HEK293 (cell line): ENCODE results near the gene SULT2B1.

Experiments
- CTCF ChIP-seq: fragments of 450-650 bp; formaldehyde crosslinking; IDR thresholded peaks from 2 replicates; pipeline ENCODE4 v1.5.1; 2016; ENCODE audit warnings: missing biosample characterization, missing genetic modification characterization
- FEZF1 ChIP-seq: fragments of 450-650 bp; formaldehyde crosslinking; IDR thresholded peaks from 2 replicates; pipeline ENCODE4 v1.5.1; 2016; ENCODE audit warnings: missing biosample characterization, missing genetic modification characterization
- GFI1B ChIP-seq: fragments of 450-650 bp; formaldehyde crosslinking; IDR thresholded peaks from 2 replicates; pipeline ENCODE4 v1.5.1; 2016; ENCODE audit warnings: missing biosample characterization, missing genetic modification characterization
- GLI2 ChIP-seq: fragments of 450-650 bp; formaldehyde crosslinking; IDR thresholded peaks from 2 replicates; pipeline ENCODE4; 2017; ENCODE audit warnings: missing biosample characterization, missing genetic modification characterization, low read depth, borderline replicate concordance
- GLIS2 ChIP-seq: fragments of 450-650 bp; formaldehyde crosslinking; IDR thresholded peaks from 2 replicates; pipeline ENCODE4 v1.5.1; 2016; ENCODE audit warnings: missing biosample characterization, missing genetic modification characterization
- KLF17 ChIP-seq: fragments of 450-650 bp; formaldehyde crosslinking; IDR thresholded peaks from 2 replicates; pipeline ENCODE4 v1.5.1; 2016; ENCODE audit warnings: missing biosample characterization, missing genetic modification characterization
- KLF8 ChIP-seq: fragments of 450-650 bp; formaldehyde crosslinking; IDR thresholded peaks from 2 replicates; pipeline ENCODE4 v1.5.1; 2016; ENCODE audit warnings: missing biosample characterization, missing genetic modification characterization
- MEIS1 ChIP-seq: sonication (generic); formaldehyde crosslinking; IDR thresholded peaks from 2 replicates; pipeline ENCODE4 v1.8.1; 2022; ENCODE audit warnings: missing genetic modification reagents, mild to moderate bottlenecking, borderline replicate concordance
- REST ChIP-seq: fragments of 450-650 bp; formaldehyde crosslinking; IDR thresholded peaks from 2 replicates; pipeline ENCODE4 v1.5.1; 2016; ENCODE audit warnings: missing biosample characterization, missing genetic modification characterization
- TRIM28 ChIP-seq: IDR thresholded peaks from 2 replicates; pipeline ENCODE4 v1.6.1; 2011; ENCODE audit warnings: low read length, control low read depth, borderline replicate concordance
- ZBTB1 ChIP-seq: fragments of 450-650 bp; formaldehyde crosslinking; IDR thresholded peaks from 2 replicates; pipeline ENCODE4 v1.5.1; 2016; ENCODE audit warnings: missing biosample characterization, missing genetic modification characterization
- ZFP37 ChIP-seq: fragments of 450-650 bp; formaldehyde crosslinking; IDR thresholded peaks from 2 replicates; pipeline ENCODE4 v1.5.1; 2016; ENCODE audit warnings: missing biosample characterization, missing genetic modification characterization
- ZIC2 ChIP-seq: fragments of 450-650 bp; formaldehyde crosslinking; IDR thresholded peaks from 2 replicates; pipeline ENCODE4 v1.5.1; 2016; ENCODE audit warnings: missing biosample characterization, missing genetic modification characterization
- ZNF221 ChIP-seq: fragments of 450-650 bp; formaldehyde crosslinking; IDR thresholded peaks from 2 replicates; pipeline ENCODE4 v1.5.1; 2017; ENCODE audit warnings: missing biosample characterization, missing genetic modification characterization, borderline replicate concordance
- ZNF274 ChIP-seq, 2 experiments: fragments of 200-500 bp in 1 of 2; fragments of 450-650 bp in 1 of 2; sonication (Bioruptor generic) in 1 of 2; formaldehyde crosslinking in 1 of 2; IDR thresholded peaks; 2 replicates each; pipeline versions ENCODE4 v1.5.1 to v1.6.1; 2014 to 2016; ENCODE audit warnings: borderline replicate concordance in 1 of 2, inconsistent platforms in 1 of 2, low read length in 1 of 2, missing biosample characterization in 1 of 2, missing genetic modification characterization in 1 of 2
- ZNF302 ChIP-seq: fragments of 450-650 bp; formaldehyde crosslinking; IDR thresholded peaks from 2 replicates; pipeline ENCODE4 v1.5.1; 2016; ENCODE audit warnings: missing biosample characterization, missing genetic modification characterization, low read depth
- ZNF404 ChIP-seq: fragments of 450-650 bp; formaldehyde crosslinking; IDR thresholded peaks from 2 replicates; pipeline ENCODE4 v1.5.1; 2017; ENCODE audit warnings: missing biosample characterization, missing genetic modification characterization
- ZNF416 ChIP-seq: fragments of 450-650 bp; formaldehyde crosslinking; IDR thresholded peaks from 2 replicates; pipeline ENCODE4 v1.5.1; 2016; ENCODE audit warnings: missing biosample characterization, missing genetic modification characterization
- ZNF513 ChIP-seq: fragments of 450-650 bp; IDR thresholded peaks from 2 replicates; pipeline ENCODE4 v1.5.1; 2018; ENCODE audit warnings: missing biosample characterization, missing genetic modification characterization
- ZNF530 ChIP-seq: fragments of 450-650 bp; formaldehyde crosslinking; IDR thresholded peaks from 2 replicates; pipeline ENCODE4 v1.5.1; 2016; ENCODE audit warnings: low read depth, missing biosample characterization, missing genetic modification characterization
- ZNF549 ChIP-seq: fragments of 450-650 bp; IDR thresholded peaks from 2 replicates; pipeline ENCODE4 v1.5.1; 2018; ENCODE audit warnings: missing biosample characterization, missing genetic modification characterization, mild to moderate bottlenecking, inconsistent platforms, moderate library complexity
- ZNF585B ChIP-seq: fragments of 450-650 bp; formaldehyde crosslinking; IDR thresholded peaks from 2 replicates; pipeline ENCODE4 v1.5.1; 2016; ENCODE audit warnings: missing biosample characterization, missing genetic modification characterization
- ZNF626 ChIP-seq: fragments of 450-650 bp; sonication (Bioruptor Pico); formaldehyde crosslinking; IDR thresholded peaks from 2 replicates; pipeline ENCODE4 v1.5.1; 2018; ENCODE audit warnings: missing biosample characterization, missing genetic modification characterization, inconsistent platforms
- ZNF707 ChIP-seq: fragments of 450-650 bp; formaldehyde crosslinking; IDR thresholded peaks from 2 replicates; pipeline ENCODE4 v1.5.1; 2016; ENCODE audit warnings: missing biosample characterization, missing genetic modification characterization
- ZNF76 ChIP-seq: fragments of 450-650 bp; formaldehyde crosslinking; IDR thresholded peaks from 2 replicates; pipeline ENCODE4; 2016; ENCODE audit warnings: low read depth, missing biosample characterization, missing genetic modification characterization, borderline replicate concordance
- ZNF830 ChIP-seq: fragments of 450-650 bp; IDR thresholded peaks from 2 replicates; pipeline ENCODE4 v1.5.0; 2018; ENCODE audit warnings: missing biosample characterization, missing genetic modification characterization, low read depth, mild to moderate bottlenecking, moderate library complexity

The SULT2B1 gene

GRCh38 chr19:48539503-48540096 is 12.4 kb upstream of the SULT2B1 start (continued):
- TF ChIP-seq GFI1B: no peak; the same call in 1 of the 2 replicates
- no peak for TF ChIP-seq ZNF585B
- no peak; the same call in 1 of the 2 replicates for TF ChIP-seq ZNF626 (tag by site-specific recombination)
- TF ChIP-seq ZNF76 (tag by site-specific recombination): no peak
- no peak; the same call in 1 of the 2 replicates for TF ChIP-seq ZNF549 (tag by site-specific recombination)
- TF ChIP-seq ZNF274 (IDR thresholded peaks at IDR 0.05; ENCODE audit: low read length): no peak
- TF ChIP-seq ZNF274 (tag by site-specific recombination; IDR thresholded peaks at IDR 0.05; ENCODE audit: borderline replicate concordance): no peak
- no peak for TF ChIP-seq ZNF530 (tag by site-specific recombination)
- TF ChIP-seq KLF17 (tag by site-specific recombination): no peak
- TF ChIP-seq REST (tag by site-specific recombination): no peak
- no peak for TF ChIP-seq ZNF302 (tag by site-specific recombination)
- no peak for TF ChIP-seq ZNF416 (tag by site-specific recombination)
- no peak for TF ChIP-seq ZNF404 (tag by site-specific recombination)
- no peak for TF ChIP-seq ZNF707 (tag by site-specific recombination)
- TF ChIP-seq ZNF513 (tag by site-specific recombination): peak; percentile 68
- no peak for TF ChIP-seq ZBTB1
- peak; percentile 75 for TF ChIP-seq KLF8 (tag by site-specific recombination)
- TF ChIP-seq ZNF221 (tag by site-specific recombination): peak; percentile 100; the same call in 1 of the 2 replicates
- TF ChIP-seq CTCF (tag by site-specific recombination): no peak
- no peak for TF ChIP-seq MEIS1 (CRISPR knock-in tag)
- TF ChIP-seq FEZF1 (tag by site-specific recombination): 0 out of 2 replicates have a peak, but pooled peaks have one; percentile 46
- TF ChIP-seq GLI2 (tag by site-specific recombination): no peak
- TF ChIP-seq ZNF830 (tag by site-specific recombination): peak; percentile 95; the same call in 1 of the 2 replicates
- peak; percentile 26 for TF ChIP-seq ZIC2 (tag by site-specific recombination)
- TF ChIP-seq TRIM28: no peak
- 0 out of 2 replicates have a peak, but pooled peaks have one; percentile 51 for TF ChIP-seq ZFP37 (tag by site-specific recombination)
- TF ChIP-seq GLIS2 (tag by site-specific recombination): no peak
